GM19397 (cell line): Measurements from ENCODE around the gene MIER2.

ENCODE experiments used
- ATAC-seq: cut with Tn5 transposase; IDR thresholded peaks from one replicate; pipeline ENCODE4 v1.9.1; 2021; ENCODE audit warnings: mild to moderate bottlenecking, moderate library complexity; ENCODE audit not compliant: unreplicated experiment

MIER2 gene

GRCh38 chr19:379796-380195 is 35.2 kb upstream of the MIER2 start:
- ATAC-seq = no peak

GRCh38 chr19:378706-379105 is 34.1 kb upstream of the MIER2 start:
- ATAC-seq = no peak

- no peak for ATAC-seq
Measured at GRCh38 chr19:377801-378581, 33.4 kb upstream of the MIER2 start.

GRCh38 chr19:376111-376470 is 31.5 kb upstream of the MIER2 start:
- ATAC-seq = no peak

- ATAC-seq = no peak
Measured at GRCh38 chr19:375395-376110, 31.0 kb upstream of the MIER2 start.

GRCh38 chr19:374886-375235 is 30.3 kb upstream of the MIER2 start:
- no peak for ATAC-seq

GRCh38 chr19:374183-374885 is 29.7 kb upstream of the MIER2 start:
- ATAC-seq = no peak

GRCh38 chr19:373391-374182 is 29.0 kb upstream of the MIER2 start:
- no peak for ATAC-seq

GRCh38 chr19:372306-372890 is 27.8 kb upstream of the MIER2 start:
- ATAC-seq = no peak

GRCh38 chr19:371501-372168 is 27.0 kb upstream of the MIER2 start:
- ATAC-seq = no peak

- no peak for ATAC-seq
Measured at GRCh38 chr19:370641-371330, 26.2 kb upstream of the MIER2 start.

- no peak for ATAC-seq
Measured at GRCh38 chr19:369876-370275, 25.3 kb upstream of the MIER2 start.

- no peak for ATAC-seq
Measured at GRCh38 chr19:369256-369655, 24.7 kb upstream of the MIER2 start.

GRCh38 chr19:368630-369024 is 24.0 kb upstream of the MIER2 start:
- no peak for ATAC-seq

- no peak for ATAC-seq
Measured at GRCh38 chr19:367963-368629, 23.5 kb upstream of the MIER2 start.

- no peak for ATAC-seq
Measured at GRCh38 chr19:367561-367960, 23.0 kb upstream of the MIER2 start.

GRCh38 chr19:366951-367350 is 22.4 kb upstream of the MIER2 start:
- no peak for ATAC-seq

GRCh38 chr19:366205-366783 is 21.7 kb upstream of the MIER2 start:
- no peak for ATAC-seq
